NCI-H82 (cell line): ENCODE results near the gene TMPRSS12.
"Not testable (repeated sequence)": the region's sequence is repeated elsewhere in the genome, so short reads cannot be mapped to it uniquely, and the experiment has no call there.

Source experiments
- DNase-seq: peaks from one replicate; lab custom pipeline; 2025; lab: John Stamatoyannopoulos, UW

The TMPRSS12 gene

GRCh38 chr12:50859621-50860310, 17.0 kb downstream of the TMPRSS12 start:
- DNase-seq = no peak

DNA sequence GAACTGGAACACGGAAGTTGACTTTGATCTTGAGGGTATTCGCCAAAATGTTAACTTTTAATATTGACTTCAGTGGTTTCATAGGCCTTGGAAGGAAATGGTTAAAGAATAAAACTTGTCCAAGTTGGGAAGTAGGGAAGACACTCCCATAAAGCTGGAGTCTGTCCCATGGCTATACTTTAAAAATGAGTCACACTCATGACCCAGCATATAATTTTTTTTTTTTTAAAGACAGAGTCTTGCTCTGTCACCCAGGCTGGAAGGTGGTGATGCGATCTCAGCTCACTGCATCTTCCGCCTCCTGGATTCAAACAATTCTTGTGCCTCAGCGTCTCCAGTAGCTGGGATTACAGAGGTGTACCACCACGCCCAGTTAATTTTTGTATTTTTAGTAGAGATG, 19.6 kb downstream of the TMPRSS12 start:
- DNase-seq = no peak

- DNase-seq = no peak
Measured at GRCh38 chr12:50865266-50865665, 22.5 kb downstream of the TMPRSS12 start.

GRCh38 chr12:50868881-50869280, 26.2 kb downstream of the TMPRSS12 start:
- not testable (repeated sequence) for DNase-seq

- no peak for DNase-seq
Measured at GRCh38 chr12:50882563-50882962, 39.8 kb downstream of the TMPRSS12 start.

DNA sequence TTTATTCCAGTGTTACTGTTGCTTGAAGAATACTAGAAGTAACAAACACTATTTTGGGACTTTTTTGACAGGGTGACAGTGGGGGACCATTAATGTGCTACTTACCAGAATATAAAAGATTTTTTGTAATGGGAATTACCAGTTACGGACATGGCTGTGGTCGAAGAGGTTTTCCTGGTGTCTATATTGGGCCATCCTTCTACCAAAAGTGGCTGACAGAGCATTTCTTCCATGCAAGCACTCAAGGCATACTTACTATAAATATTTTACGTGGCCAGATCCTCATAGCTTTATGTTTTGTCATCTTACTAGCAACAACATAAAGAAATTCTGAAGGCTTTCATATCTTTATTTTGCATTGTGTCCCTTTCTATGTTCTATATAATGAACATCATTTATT, 44.5 kb downstream of the TMPRSS12 start:
- DNase-seq = no peak

DNA sequence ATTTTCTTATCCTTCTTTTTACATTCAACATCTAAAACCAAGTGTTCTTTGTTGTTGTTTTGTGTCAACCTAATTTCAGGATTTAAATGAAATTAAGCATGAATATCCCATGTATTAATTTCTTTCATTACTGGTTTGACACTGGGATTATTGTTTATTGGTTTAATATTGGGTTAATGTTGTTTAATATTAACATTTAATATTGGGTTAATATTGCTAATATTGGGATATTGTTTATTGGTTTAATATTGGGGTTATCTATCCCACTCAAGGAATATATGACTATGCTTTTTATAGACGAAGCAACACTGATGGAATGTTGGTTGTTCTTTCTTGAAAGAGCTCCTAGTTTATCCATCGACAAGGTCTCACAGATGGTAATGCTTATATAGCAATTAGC, 45.9 kb downstream of the TMPRSS12 start:
- DNase-seq = no peak

- no peak for DNase-seq
Measured at GRCh38 chr12:50894241-50894640, 51.5 kb downstream of the TMPRSS12 start.

GRCh38 chr12:50901685-50902113, 59.0 kb downstream of the TMPRSS12 start:
- peak; percentile 45 for DNase-seq

GRCh38 chr12:50908479-50908878, 65.8 kb downstream of the TMPRSS12 start:
- not testable (repeated sequence) for DNase-seq

DNA sequence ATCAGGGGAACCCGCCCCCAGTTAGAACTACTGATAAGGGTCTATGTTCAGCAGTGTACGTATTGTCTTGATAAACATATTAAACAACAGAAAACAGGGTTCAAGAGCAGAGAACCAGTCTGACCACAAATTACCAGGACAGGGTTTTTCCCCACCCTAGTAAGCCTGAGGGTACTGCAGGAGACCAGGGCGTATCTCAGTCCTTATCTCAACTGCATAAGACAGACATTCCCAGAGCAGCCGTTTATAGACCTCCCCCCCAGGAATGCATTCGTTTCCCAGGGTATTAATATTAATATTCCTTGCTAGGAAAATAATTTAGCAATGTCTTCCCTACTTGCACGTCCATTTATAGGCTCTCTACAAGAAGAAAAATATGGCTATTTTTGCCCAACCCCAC, 69.6 kb downstream of the TMPRSS12 start:
- DNase-seq = not testable (repeated sequence)

- no peak for DNase-seq
Measured at GRCh38 chr12:50913224-50913623, 70.5 kb downstream of the TMPRSS12 start.

DNA sequence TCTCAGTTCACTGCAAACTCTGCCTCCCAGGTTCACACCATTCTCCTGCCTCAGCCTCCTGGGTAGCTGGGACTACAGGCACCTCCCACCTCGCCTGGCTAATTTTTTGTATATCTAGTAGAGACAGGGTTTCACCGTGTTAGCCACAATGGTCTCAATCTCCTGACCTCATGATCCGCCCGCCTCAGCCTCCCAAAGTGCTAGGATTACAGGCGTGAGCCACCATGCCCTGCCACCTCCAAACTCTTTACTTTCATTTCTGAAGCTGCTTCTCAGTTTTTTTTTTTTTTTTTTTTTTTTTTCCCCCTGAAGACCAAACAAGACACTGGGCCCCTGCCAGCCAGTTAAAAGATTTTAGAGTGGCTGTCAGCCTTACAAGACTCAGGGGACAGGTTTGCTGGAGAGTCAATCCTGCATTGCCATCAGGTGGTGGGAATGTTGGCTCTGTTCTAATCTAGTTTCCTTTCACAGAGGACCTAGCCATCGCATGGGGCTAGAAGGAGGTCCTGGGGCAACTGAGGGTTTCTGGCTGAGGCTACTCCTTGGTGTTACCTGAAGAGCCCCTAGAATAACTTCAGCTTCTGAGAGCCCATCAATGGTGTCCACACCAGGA, 72.3 kb downstream of the TMPRSS12 start:
- no peak for DNase-seq

DNA sequence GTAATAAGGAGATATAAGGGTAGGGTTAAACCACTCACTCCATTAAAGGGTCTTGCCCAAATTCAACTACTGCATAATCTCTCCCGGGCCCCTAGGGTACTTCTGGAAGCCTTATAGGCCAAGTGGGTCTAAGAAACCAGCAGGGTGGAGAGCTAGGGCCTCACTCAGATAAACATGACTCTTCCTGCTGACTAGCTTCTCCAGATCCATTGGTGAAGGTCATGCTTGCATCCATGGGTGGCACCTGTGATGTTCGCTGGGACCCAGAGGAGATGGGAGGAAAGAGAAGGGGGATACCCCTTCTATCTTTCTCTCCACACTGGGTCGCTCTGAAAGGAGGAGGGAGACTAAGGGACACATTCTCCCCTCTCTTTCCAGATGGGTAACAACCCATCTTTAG, 73.6 kb downstream of the TMPRSS12 start:
- DNase-seq = no peak

- DNase-seq = peak; percentile 85
Measured at GRCh38 chr12:50918584-50919316, 76.0 kb downstream of the TMPRSS12 start.

DNA sequence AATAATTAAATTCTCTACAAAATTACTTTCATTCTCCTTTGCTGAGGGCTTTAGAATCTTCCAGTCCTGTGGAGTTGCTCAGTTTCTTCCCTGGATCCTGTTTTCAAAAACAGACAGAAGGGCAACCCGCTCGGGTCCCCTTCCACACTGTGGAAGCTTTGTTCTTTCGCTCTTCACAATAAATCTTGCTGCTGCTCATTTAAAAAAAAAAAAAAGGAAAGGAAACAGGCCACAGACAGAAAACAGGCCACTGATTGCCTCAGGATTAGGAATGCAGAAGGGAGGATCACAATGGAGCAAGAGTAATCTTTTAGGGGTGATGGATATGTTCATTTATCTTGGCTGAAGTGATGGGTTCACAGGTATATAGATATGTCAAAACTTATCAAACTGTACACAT, 80.1 kb downstream of the TMPRSS12 start:
- DNase-seq = peak; percentile 35

GRCh38 chr12:50923361-50924130, 80.8 kb downstream of the TMPRSS12 start:
- no peak for DNase-seq

DNA sequence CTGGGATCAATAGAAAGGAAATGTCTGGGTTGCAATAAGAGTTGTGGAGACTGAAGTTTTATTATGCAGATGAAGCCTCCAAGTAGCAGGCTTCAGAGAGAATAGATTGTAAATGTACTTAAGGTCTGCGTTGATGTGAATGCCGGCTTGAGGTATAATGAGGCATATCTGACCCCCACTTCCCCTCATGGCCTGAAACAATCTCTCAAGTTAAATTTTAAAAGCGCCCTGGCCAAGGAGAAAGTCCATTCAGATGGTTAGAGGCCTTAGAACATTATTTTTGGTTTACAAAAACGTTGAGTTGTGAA, 81.4 kb downstream of the TMPRSS12 start:
- peak; percentile 24 for DNase-seq

DNA sequence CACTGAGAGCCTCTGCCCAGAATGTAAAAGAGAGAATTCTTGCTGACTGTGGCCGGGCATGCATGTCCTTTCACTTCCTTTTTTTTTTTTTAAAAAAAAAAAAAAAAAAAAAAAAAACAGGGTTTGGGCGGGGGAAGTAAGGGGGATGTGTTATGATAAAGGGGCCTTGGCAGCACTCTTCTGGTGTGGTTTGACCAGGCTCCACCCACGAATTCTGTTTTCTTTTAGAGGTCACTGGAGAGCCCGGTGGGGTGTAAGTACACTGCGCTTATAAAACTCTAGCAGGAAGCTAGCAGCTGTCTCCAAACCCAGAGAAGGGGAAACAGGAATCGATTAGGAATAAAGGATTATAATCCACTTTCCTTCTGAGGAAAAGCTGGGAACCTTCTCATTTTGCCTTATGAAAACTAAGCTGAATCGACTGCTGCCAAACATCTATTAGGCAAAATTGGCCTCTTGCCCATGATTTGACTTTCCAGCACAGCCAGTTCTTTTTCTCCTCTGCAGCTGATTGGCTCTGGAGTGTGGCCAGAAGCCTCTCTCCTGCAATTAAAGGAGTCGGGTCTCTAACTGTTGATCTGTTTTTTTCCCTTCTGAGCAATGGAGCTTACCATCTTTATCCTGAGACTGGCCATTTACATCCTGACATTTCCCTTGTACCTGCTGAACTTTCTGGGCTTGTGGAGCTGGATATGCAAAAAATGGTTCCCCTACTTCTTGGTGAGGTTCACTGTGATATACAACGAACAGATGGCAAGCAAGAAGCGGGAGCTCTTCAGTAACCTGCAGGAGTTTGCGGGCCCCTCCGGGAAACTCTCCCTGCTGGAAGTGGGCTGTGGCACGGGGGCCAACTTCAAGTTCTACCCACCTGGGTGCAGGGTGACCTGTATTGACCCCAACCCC, 82.0 kb downstream of the TMPRSS12 start:
- peak; percentile 92 for DNase-seq

DNA sequence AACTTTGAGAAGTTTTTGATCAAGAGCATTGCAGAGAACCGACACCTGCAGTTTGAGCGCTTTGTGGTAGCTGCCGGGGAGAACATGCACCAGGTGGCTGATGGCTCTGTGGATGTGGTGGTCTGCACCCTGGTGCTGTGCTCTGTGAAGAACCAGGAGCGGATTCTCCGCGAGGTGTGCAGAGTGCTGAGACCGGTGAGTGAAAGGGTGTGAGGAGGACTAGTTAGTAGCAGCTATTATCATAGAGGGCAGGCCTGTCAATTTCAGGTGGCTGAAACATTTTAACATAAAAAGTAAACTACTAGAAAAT, 82.6 kb downstream of the TMPRSS12 start:
- peak; percentile 68 for DNase-seq

DNA sequence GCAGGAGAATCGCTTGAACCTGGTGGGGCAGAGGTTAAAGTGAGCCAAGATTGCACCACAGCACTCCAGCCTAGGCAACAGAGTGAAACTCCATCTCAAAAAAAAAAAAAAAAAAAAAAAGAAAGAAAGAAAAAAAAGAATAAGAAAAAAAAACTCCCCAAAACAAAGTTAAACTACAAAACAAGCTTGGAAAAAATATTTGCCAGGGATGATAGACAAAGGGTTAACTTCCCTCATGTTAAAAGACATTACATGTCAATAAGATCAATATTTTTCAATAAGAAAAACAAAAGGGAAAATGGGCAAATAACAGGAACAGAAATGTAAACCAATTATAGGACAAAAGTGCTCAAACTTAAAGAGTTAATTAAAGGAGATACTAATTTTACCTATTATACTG, 83.2 kb downstream of the TMPRSS12 start:
- no peak for DNase-seq

GRCh38 chr12:50926415-50926814, 83.7 kb downstream of the TMPRSS12 start:
- no peak for DNase-seq
